Mesendoderm (in vitro differentiated cells): ENCODE measurements around the gene VPS37C.
A peak's percentile ranks its signal among the peaks of the same experiment; 100 is the strongest.
"Not testable (repeated sequence)": the region's sequence is repeated elsewhere in the genome, so short reads cannot be mapped to it uniquely, and the experiment has no call there.

Source experiments
- DNase-seq: peaks from one replicate; pipeline ENCODE4 v3.0.0; 2013
- H2AK5ac ChIP-seq: 2 replicates; pipeline ENCODE4 v1.6.1; 2013; ENCODE audit warnings: low read length, inconsistent platforms
- H2BK120ac ChIP-seq: 2 replicates; pipeline ENCODE4 v1.6.1; 2013; ENCODE audit warnings: low read depth, mild to moderate bottlenecking, low read length, moderate library complexity, mixed read lengths
- H2BK15ac ChIP-seq: replicated peaks from 2 replicates; pipeline ENCODE4 v1.6.1; 2013; ENCODE audit warnings: low read depth, mild to moderate bottlenecking, moderate library complexity
- H2BK5ac ChIP-seq: 2 replicates; pipeline ENCODE4 v1.6.1; 2013; ENCODE audit warnings: low read length, inconsistent platforms
- H3K18ac ChIP-seq: 2 replicates; pipeline ENCODE4 v1.6.1; 2013; ENCODE audit warnings: mild to moderate bottlenecking, low read length, mixed read lengths
- H3K23ac ChIP-seq: one replicate; pipeline ENCODE4 v1.6.1; 2013; ENCODE audit warnings: low read length
- H3K27ac ChIP-seq: 2 replicates; pipeline ENCODE4 v1.5.1; 2013; ENCODE audit warnings: low read depth, mild to moderate bottlenecking, inconsistent platforms, low read length, moderate library complexity
- H3K27me3 ChIP-seq: 2 replicates; pipeline ENCODE4 v1.6.1; 2013; ENCODE audit warnings: low read length, control low read depth, mild to moderate bottlenecking, inconsistent platforms; ENCODE audit not compliant: insufficient read depth, poor library complexity
- H3K36me3 ChIP-seq: 2 replicates; pipeline ENCODE4 v1.6.1; 2013; ENCODE audit warnings: low read length, inconsistent platforms; ENCODE audit not compliant: control insufficient read depth, insufficient read depth
- H3K4ac ChIP-seq: one replicate; pipeline ENCODE4 v1.6.1; 2013; ENCODE audit warnings: low read depth, mild to moderate bottlenecking, low read length, moderate library complexity
- H3K4me1 ChIP-seq: 2 replicates; pipeline ENCODE4 v1.6.1; 2013; ENCODE audit warnings: low read depth, low read length, inconsistent platforms; ENCODE audit not compliant: control insufficient read depth
- H3K4me2 ChIP-seq: 2 replicates; pipeline ENCODE4 v1.6.1; 2013; ENCODE audit warnings: low read length
- H3K4me3 ChIP-seq: 2 replicates; pipeline ENCODE4 v1.5.1; 2013; ENCODE audit warnings: mild to moderate bottlenecking, low read length
- H3K56ac ChIP-seq: one replicate; pipeline ENCODE4 v1.6.1; 2013; ENCODE audit warnings: low read length
- H3K79me1 ChIP-seq: 2 replicates; pipeline ENCODE4 v1.6.1; 2013; ENCODE audit warnings: low read length, inconsistent platforms
- H3K79me2 ChIP-seq: 2 replicates; pipeline ENCODE4 v1.6.1; 2013; ENCODE audit warnings: mild to moderate bottlenecking, low read length; ENCODE audit not compliant: control insufficient read depth, insufficient read depth
- H3K9ac ChIP-seq: 2 replicates; pipeline ENCODE4 v1.6.1; 2013; ENCODE audit warnings: low read length, inconsistent platforms
- H4K5ac ChIP-seq: one replicate; pipeline ENCODE4 v1.6.1; 2013; ENCODE audit warnings: low read length
- H4K8ac ChIP-seq: one replicate; pipeline ENCODE4 v1.6.1; 2013; ENCODE audit warnings: low read depth, mild to moderate bottlenecking, control low read depth, low read length, moderate library complexity
- WGBS: extraction: QIAGEN DNeasy Blood & Tissue Kit; methylation state at CpG from one replicate; pipeline ENCODE4 v1.1.7; 2013; ENCODE audit warnings: low lambda C conversion rate, missing lambda C conversion rate; ENCODE audit not compliant: insufficient coverage; ENCODE audit errors: extremely low coverage; 5-methylcytosine and 5-hydroxymethylcytosine counted together

VPS37C gene

GRCh38 chr11:61094167-61094566 lies 67.1 kb downstream of the VPS37C start:
- H3K27ac ChIP-seq, H3K23ac ChIP-seq, H3K4me2 ChIP-seq, H3K56ac ChIP-seq, H2BK120ac ChIP-seq, H3K79me2 ChIP-seq, H3K4ac ChIP-seq, H2AK5ac ChIP-seq, H3K27me3 ChIP-seq, H2BK15ac ChIP-seq, DNase-seq, H3K4me1 ChIP-seq, H3K18ac ChIP-seq, H3K9ac ChIP-seq, H4K8ac ChIP-seq, H3K36me3 ChIP-seq, H4K5ac ChIP-seq, H2BK5ac ChIP-seq, H3K79me1 ChIP-seq, H3K4me3 ChIP-seq: not testable (repeated sequence)
- no CpG with 5 or more reads among the region's 7 CpGs for WGBS

- no peaks in the 10 kb centered on the region for H3K27me3 ChIP-seq
- no CpG with 5 or more reads among the region's 13 CpGs for WGBS
- H2BK5ac ChIP-seq: no peak overlapping the region
Measured at GRCh38 chr11:61092908-61093763, 68.1 kb downstream of the VPS37C start.

GRCh38 chr11:61092280-61092766 lies 68.9 kb downstream of the VPS37C start:
- Histone ChIP-seq H3K56ac (no peak overlapping the region), H3K79me1 (no peaks in the 10 kb centered on the region), H2BK5ac (no peak overlapping the region), H2AK5ac (no peak overlapping the region), H3K27ac (no peak overlapping the region), H3K27me3 (no peaks in the 10 kb centered on the region), H3K4me3 (no peak overlapping the region), H3K79me2 (no peaks in the 10 kb centered on the region), H3K36me3 (no peaks in the 10 kb centered on the region), H4K8ac (no peak overlapping the region), H3K4me2 (no peak overlapping the region), H3K23ac (no peak overlapping the region), H3K9ac (no peak overlapping the region), H2BK120ac (no peak overlapping the region), H3K4ac (no peak overlapping the region), H4K5ac (no peak overlapping the region), H3K4me1 (peaks cover 4% of the 10 kb centered on the region), H3K18ac (no peak overlapping the region), H2BK15ac (no peak overlapping the region)
- WGBS: no CpG with 5 or more reads among the region's 10 CpGs
- peak; percentile 13 for DNase-seq

More at GRCh38 chr11:61092908-61093763, 68.1 kb downstream of the VPS37C start:
- Histone ChIP-seq H3K9ac (no peak overlapping the region), H2BK15ac (no peak overlapping the region), H3K36me3 (no peaks in the 10 kb centered on the region), H3K27ac (no peak overlapping the region), H3K4me3 (no peak overlapping the region), H3K56ac (no peak overlapping the region), H3K79me2 (no peaks in the 10 kb centered on the region), H3K23ac (no peak overlapping the region), H3K4me1 (peaks cover 4% of the 10 kb centered on the region), H3K79me1 (no peaks in the 10 kb centered on the region), H2BK120ac (no peak overlapping the region), H3K4me2 (no peak overlapping the region), H2AK5ac (no peak overlapping the region), H4K8ac (no peak overlapping the region), H3K4ac (no peak overlapping the region), H3K18ac (no peak overlapping the region), H4K5ac (no peak overlapping the region)
- DNase-seq: no peak

- no peak overlapping the region for H2BK15ac ChIP-seq
- no peaks in the 10 kb centered on the region for H3K36me3 ChIP-seq
- no peaks in the 10 kb centered on the region for H3K27me3 ChIP-seq
- no peak overlapping the region for H3K4me3 ChIP-seq
- H3K79me2 ChIP-seq: no peaks in the 10 kb centered on the region
- no peak overlapping the region for H3K18ac ChIP-seq
- DNase-seq: peak; percentile 65
- no peaks in the 10 kb centered on the region for H3K79me1 ChIP-seq
- no peak overlapping the region for H4K8ac ChIP-seq
- no peak overlapping the region for H3K27ac ChIP-seq
- H2BK120ac ChIP-seq: no peak overlapping the region
- no peak overlapping the region for H4K5ac ChIP-seq
- no peak overlapping the region for H3K23ac ChIP-seq
- no CpG with 5 or more reads among the region's 17 CpGs for WGBS
- no peak overlapping the region for H2BK5ac ChIP-seq
- H3K4me1 ChIP-seq: peaks cover 4% of the 10 kb centered on the region
- no peak overlapping the region for H2AK5ac ChIP-seq
- no peak overlapping the region for H3K4me2 ChIP-seq
- H3K4ac ChIP-seq: no peak overlapping the region
- no peak overlapping the region for H3K9ac ChIP-seq
- peak overlapping the region; percentile 17 for H3K56ac ChIP-seq
Measured at GRCh38 chr11:61091373-61092279, 69.6 kb downstream of the VPS37C start.

GRCh38 chr11:61090982-61091372 lies 70.2 kb downstream of the VPS37C start:
- H3K27ac ChIP-seq: no peak overlapping the region

More at GRCh38 chr11:61090982-61091372, 70.2 kb downstream of the VPS37C start:
- Histone ChIP-seq H3K23ac (no peak overlapping the region), H4K5ac (no peak overlapping the region), H4K8ac (no peak overlapping the region), H3K4ac (no peak overlapping the region), H2AK5ac (no peak overlapping the region), H2BK15ac (no peak overlapping the region), H3K79me1 (no peaks in the 10 kb centered on the region), H2BK5ac (no peak overlapping the region), H3K9ac (no peak overlapping the region), H3K36me3 (no peaks in the 10 kb centered on the region), H3K4me1 (peaks cover 4% of the 10 kb centered on the region), H3K18ac (no peak overlapping the region), H3K56ac (peak overlapping the region; percentile 17), H2BK120ac (no peak overlapping the region), H3K27me3 (no peaks in the 10 kb centered on the region), H3K79me2 (no peaks in the 10 kb centered on the region), H3K4me3 (no peak overlapping the region), H3K4me2 (no peak overlapping the region)
- WGBS: no CpG with 5 or more reads among the region's 9 CpGs
- DNase-seq: no peak
